ENCODE results near the gene TOGARAM1.
A peak's percentile ranks its signal among the peaks of the same experiment; 100 is the strongest.

The TOGARAM1 gene

GRCh38 chr14:44963044-44963528, 1.1 kb downstream of the TOGARAM1 start:
- Histone ChIP-seq H3K9me3 (ENCODE audit: insufficient read depth, low read depth, low read length) (no peaks in the 10 kb centered on the region), H3K4me1 (ENCODE audit: insufficient read depth, low read length) (peaks cover 7% of the 10 kb centered on the region), H3K27me3 (ENCODE audit: insufficient read depth, low read length) (no peaks in the 10 kb centered on the region), H3K9ac (ENCODE audit: low read depth, low read length) (peak overlapping the region; percentile 85; the same call in 1 of the 2 replicates), H3K4me3 (ENCODE audit: low read length) (peak overlapping the region; percentile 90), H3K27ac (ENCODE audit: low read length) (no peak overlapping the region), H3K36me3 (ENCODE audit: insufficient read depth, low read depth, low read length) (no peaks in the 10 kb centered on the region)

- H3K36me3 ChIP-seq (ENCODE audit: insufficient read depth, low read depth, low read length) = no peaks in the 10 kb centered on the region
- H3K27me3 ChIP-seq (ENCODE audit: insufficient read depth, low read length) = no peaks in the 10 kb centered on the region
- H3K9me3 ChIP-seq (ENCODE audit: insufficient read depth, low read depth, low read length) = no peaks in the 10 kb centered on the region
- H3K4me1 ChIP-seq (ENCODE audit: insufficient read depth, low read length) = peaks cover 7% of the 10 kb centered on the region
- H3K27ac ChIP-seq (ENCODE audit: low read length) = no peak overlapping the region
- peak overlapping the region; percentile 90 for H3K4me3 ChIP-seq (ENCODE audit: low read length)
- H3K9ac ChIP-seq (ENCODE audit: low read depth, low read length) = 0 out of 2 replicates have a peak overlapping the region, but pooled peaks have one; percentile 29
Measured at GRCh38 chr14:44963775-44964380, 1.9 kb downstream of the TOGARAM1 start.

- H3K9ac ChIP-seq (ENCODE audit: low read depth, low read length) = no peak overlapping the region; the same call in 1 of the 2 replicates
- peak overlapping the region; percentile 46 for H3K4me3 ChIP-seq (ENCODE audit: low read length)
- H3K36me3 ChIP-seq (ENCODE audit: insufficient read depth, low read depth, low read length) = no peaks in the 10 kb centered on the region
- peaks cover 4% of the 10 kb centered on the region; the same call in 1 of the 2 replicates for H3K4me1 ChIP-seq (ENCODE audit: insufficient read depth, low read length)
- no peaks in the 10 kb centered on the region for H3K9me3 ChIP-seq (ENCODE audit: insufficient read depth, low read depth, low read length)
- no peak overlapping the region for H3K27ac ChIP-seq (ENCODE audit: low read length)
- H3K27me3 ChIP-seq (ENCODE audit: insufficient read depth, low read length) = no peaks in the 10 kb centered on the region
Measured at GRCh38 chr14:44966601-44967336, 4.8 kb downstream of the TOGARAM1 start.

GRCh38 chr14:44968714-44969113, 6.7 kb downstream of the TOGARAM1 start:
- Histone ChIP-seq H3K27ac (ENCODE audit: low read length) (no peak overlapping the region), H3K4me3 (ENCODE audit: low read length) (no peak overlapping the region), H3K4me1 (ENCODE audit: insufficient read depth, low read length) (peaks cover 4% of the 10 kb centered on the region; the same call in 1 of the 2 replicates)

GRCh38 chr14:44970907-44971306, 8.9 kb downstream of the TOGARAM1 start:
- no peaks in the 10 kb centered on the region for H3K36me3 ChIP-seq (ENCODE audit: insufficient read depth, low read depth, low read length)
- no peaks in the 10 kb centered on the region for H3K27me3 ChIP-seq (ENCODE audit: insufficient read depth, low read length)
- no peak overlapping the region for H3K27ac ChIP-seq (ENCODE audit: low read length)
- no peak overlapping the region for H3K4me3 ChIP-seq (ENCODE audit: low read length)
- H3K9ac ChIP-seq (ENCODE audit: low read depth, low read length) = no peak overlapping the region
- H3K9me3 ChIP-seq (ENCODE audit: insufficient read depth, low read depth, low read length) = no peaks in the 10 kb centered on the region
- no peaks in the 10 kb centered on the region; the same call in 1 of the 2 replicates for H3K4me1 ChIP-seq (ENCODE audit: insufficient read depth, low read length)

More at GRCh38 chr14:44968714-44969113, 6.7 kb downstream of the TOGARAM1 start:
- H3K27me3 ChIP-seq (ENCODE audit: insufficient read depth, low read length) = no peaks in the 10 kb centered on the region
- H3K9me3 ChIP-seq (ENCODE audit: insufficient read depth, low read depth, low read length) = no peaks in the 10 kb centered on the region
- H3K36me3 ChIP-seq (ENCODE audit: insufficient read depth, low read depth, low read length) = no peaks in the 10 kb centered on the region
- H3K9ac ChIP-seq (ENCODE audit: low read depth, low read length) = no peak overlapping the region

GRCh38 chr14:44971459-44971858, 9.5 kb downstream of the TOGARAM1 start:
- no peak overlapping the region for H3K4me3 ChIP-seq (ENCODE audit: low read length)
- no peak overlapping the region for H3K27ac ChIP-seq (ENCODE audit: low read length)
- no peaks in the 10 kb centered on the region for H3K36me3 ChIP-seq (ENCODE audit: insufficient read depth, low read depth, low read length)
- no peak overlapping the region for H3K9ac ChIP-seq (ENCODE audit: low read depth, low read length)
- no peaks in the 10 kb centered on the region for H3K9me3 ChIP-seq (ENCODE audit: insufficient read depth, low read depth, low read length)
- H3K27me3 ChIP-seq (ENCODE audit: insufficient read depth, low read length) = no peaks in the 10 kb centered on the region
- H3K4me1 ChIP-seq (ENCODE audit: insufficient read depth, low read length) = no peaks in the 10 kb centered on the region; the same call in 1 of the 2 replicates

GRCh38 chr14:44979273-44979672, 17.3 kb downstream of the TOGARAM1 start:
- Histone ChIP-seq H3K27ac (ENCODE audit: low read length) (no peak overlapping the region), H3K27me3 (ENCODE audit: insufficient read depth, low read length) (no peaks in the 10 kb centered on the region), H3K4me1 (ENCODE audit: insufficient read depth, low read length) (no peaks in the 10 kb centered on the region), H3K9me3 (ENCODE audit: insufficient read depth, low read depth, low read length) (no peaks in the 10 kb centered on the region), H3K36me3 (ENCODE audit: insufficient read depth, low read depth, low read length) (no peaks in the 10 kb centered on the region), H3K4me3 (ENCODE audit: low read length) (no peak overlapping the region), H3K9ac (ENCODE audit: low read depth, low read length) (no peak overlapping the region)

- Histone ChIP-seq H3K27me3 (ENCODE audit: insufficient read depth, low read length) (no peaks in the 10 kb centered on the region), H3K4me3 (ENCODE audit: low read length) (no peak overlapping the region), H3K9ac (ENCODE audit: low read depth, low read length) (no peak overlapping the region), H3K27ac (ENCODE audit: low read length) (no peak overlapping the region), H3K36me3 (ENCODE audit: insufficient read depth, low read depth, low read length) (no peaks in the 10 kb centered on the region), H3K9me3 (ENCODE audit: insufficient read depth, low read depth, low read length) (no peaks in the 10 kb centered on the region), H3K4me1 (ENCODE audit: insufficient read depth, low read length) (no peaks in the 10 kb centered on the region)
Measured at GRCh38 chr14:44979740-44980356, 17.9 kb downstream of the TOGARAM1 start.

- no peaks in the 10 kb centered on the region for H3K4me1 ChIP-seq (ENCODE audit: insufficient read depth, low read length)
- H3K4me3 ChIP-seq (ENCODE audit: low read length) = no peak overlapping the region
- H3K9me3 ChIP-seq (ENCODE audit: insufficient read depth, low read depth, low read length) = no peaks in the 10 kb centered on the region
- H3K27ac ChIP-seq (ENCODE audit: low read length) = no peak overlapping the region
- H3K36me3 ChIP-seq (ENCODE audit: insufficient read depth, low read depth, low read length) = no peaks in the 10 kb centered on the region
- no peaks in the 10 kb centered on the region for H3K27me3 ChIP-seq (ENCODE audit: insufficient read depth, low read length)
- no peak overlapping the region for H3K9ac ChIP-seq (ENCODE audit: low read depth, low read length)
Measured at GRCh38 chr14:44981198-44981597, 19.2 kb downstream of the TOGARAM1 start.

- Histone ChIP-seq H3K4me1 (ENCODE audit: insufficient read depth, low read length) (no peaks in the 10 kb centered on the region), H3K36me3 (ENCODE audit: insufficient read depth, low read depth, low read length) (no peaks in the 10 kb centered on the region), H3K27ac (ENCODE audit: low read length) (no peak overlapping the region), H3K4me3 (ENCODE audit: low read length) (no peak overlapping the region), H3K27me3 (ENCODE audit: insufficient read depth, low read length) (no peaks in the 10 kb centered on the region), H3K9ac (ENCODE audit: low read depth, low read length) (no peak overlapping the region), H3K9me3 (ENCODE audit: insufficient read depth, low read depth, low read length) (no peaks in the 10 kb centered on the region)
Measured at GRCh38 chr14:44982594-44982993, 20.6 kb downstream of the TOGARAM1 start.

- Histone ChIP-seq H3K9me3 (ENCODE audit: insufficient read depth, low read depth, low read length) (no peaks in the 10 kb centered on the region), H3K27me3 (ENCODE audit: insufficient read depth, low read length) (no peaks in the 10 kb centered on the region), H3K27ac (ENCODE audit: low read length) (no peak overlapping the region), H3K9ac (ENCODE audit: low read depth, low read length) (no peak overlapping the region), H3K4me1 (ENCODE audit: insufficient read depth, low read length) (no peaks in the 10 kb centered on the region), H3K36me3 (ENCODE audit: insufficient read depth, low read depth, low read length) (no peaks in the 10 kb centered on the region), H3K4me3 (ENCODE audit: low read length) (no peak overlapping the region)
Measured at GRCh38 chr14:44988694-44989093, 26.7 kb downstream of the TOGARAM1 start.

Measured in iPS-20b (cell line).